HG02642 (cell line): Measurements from ENCODE around the gene SHROOM4.

Source experiments
- ATAC-seq: cut with Tn5 transposase; IDR thresholded peaks from one replicate; pipeline ENCODE4 v1.9.1; 2021; ENCODE audit warnings: mild to moderate bottlenecking; ENCODE audit not compliant: unreplicated experiment, poor library complexity

SHROOM4 gene

GRCh38 chrX:50779694-50780093 is 34.3 kb downstream of the SHROOM4 start:
- ATAC-seq = no peak

GRCh38 chrX:50778272-50778671 is 35.7 kb downstream of the SHROOM4 start:
- ATAC-seq = no peak

DNA sequence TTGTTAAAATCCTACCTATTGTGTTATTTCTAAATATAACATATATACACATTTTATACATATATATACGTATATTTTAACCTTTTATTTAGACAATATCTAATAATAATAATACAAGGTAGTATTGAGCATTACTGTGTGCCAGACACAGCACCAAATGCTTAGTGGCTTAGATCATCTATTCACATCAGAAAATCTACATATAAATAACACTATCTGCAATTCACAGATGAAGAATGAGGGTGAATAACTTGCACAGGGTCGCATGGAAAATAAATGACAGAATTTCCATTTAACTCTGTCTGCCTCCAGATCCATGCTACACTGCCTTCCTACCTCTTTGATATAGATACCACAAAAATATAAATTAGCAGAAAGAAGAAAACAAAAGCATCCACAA is 37.7 kb downstream of the SHROOM4 start:
- ATAC-seq = no peak

DNA sequence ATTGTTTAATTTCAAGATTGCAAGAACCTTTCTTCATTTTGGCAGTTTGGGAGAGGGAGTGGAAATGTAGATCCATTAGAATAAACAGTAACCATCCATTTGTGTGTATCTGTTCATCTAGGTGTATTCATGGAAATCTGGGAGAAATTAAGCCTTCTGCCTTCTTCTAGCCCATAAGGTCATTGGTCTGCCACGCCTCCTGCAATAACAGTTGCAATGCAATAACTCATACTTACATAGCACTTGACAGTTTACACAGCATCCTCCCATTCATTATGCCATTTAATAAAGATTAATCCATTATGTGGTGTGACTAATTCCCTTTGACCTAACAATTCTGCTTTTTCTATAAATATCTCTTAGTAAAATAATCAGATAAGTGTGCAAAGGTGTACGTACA is 42.6 kb downstream of the SHROOM4 start:
- no peak for ATAC-seq

GRCh38 chrX:50770702-50771101 is 43.3 kb downstream of the SHROOM4 start:
- no peak for ATAC-seq

GRCh38 chrX:50769389-50770063 is 44.5 kb downstream of the SHROOM4 start:
- ATAC-seq = no peak

- ATAC-seq = no peak
Observed at GRCh38 chrX:50768801-50769200, 45.2 kb downstream of the SHROOM4 start.

- no peak for ATAC-seq
Observed at GRCh38 chrX:50765986-50766385, 48.0 kb downstream of the SHROOM4 start.

- no peak for ATAC-seq
Observed at GRCh38 chrX:50762578-50762977, 51.4 kb downstream of the SHROOM4 start.

- no peak for ATAC-seq
Observed at GRCh38 chrX:50756276-50756675, 57.7 kb downstream of the SHROOM4 start.

- ATAC-seq = no peak
Observed at GRCh38 chrX:50751091-50751490, 62.9 kb downstream of the SHROOM4 start.

DNA sequence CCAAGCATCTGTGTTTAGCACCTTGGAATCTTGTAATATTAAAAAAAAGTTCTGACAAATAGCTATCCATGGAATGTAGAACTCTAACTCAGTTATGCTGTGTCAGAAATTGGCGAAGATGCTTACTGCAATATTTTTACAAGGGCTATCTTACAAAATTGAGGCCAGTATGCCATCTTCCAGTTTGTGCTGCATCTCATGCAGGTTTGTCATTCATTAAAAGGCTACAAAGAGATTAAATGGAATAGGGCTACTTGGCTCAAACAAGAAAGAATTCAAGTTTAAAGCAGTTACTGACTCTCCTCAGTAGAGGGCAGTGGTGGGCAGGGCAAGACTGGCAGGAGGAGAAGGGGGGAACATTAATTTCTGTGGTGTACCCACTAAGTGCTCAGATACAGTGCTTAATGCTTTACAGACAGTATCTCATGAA is 66.5 kb downstream of the SHROOM4 start:
- ATAC-seq = no peak

DNA sequence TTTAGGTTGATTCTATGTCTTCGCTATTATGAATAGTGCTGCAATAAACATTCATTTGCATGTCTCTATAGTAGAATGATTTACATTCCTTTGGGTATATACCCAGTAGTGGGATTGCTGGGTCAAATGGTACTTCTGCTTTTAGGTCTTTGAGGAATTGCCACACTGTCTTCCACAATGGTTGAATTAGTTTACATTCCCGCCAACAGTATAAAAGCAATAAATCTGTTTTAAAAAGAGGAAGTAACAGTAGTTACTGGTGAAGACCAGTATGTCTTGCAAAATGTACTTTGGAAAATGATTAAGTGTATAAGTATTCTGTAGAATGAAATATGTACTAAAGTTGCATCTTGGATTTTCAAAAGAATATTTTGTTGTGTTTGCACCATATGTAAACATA is 77.3 kb downstream of the SHROOM4 start:
- ATAC-seq = no peak

GRCh38 chrX:50726296-50726695 is 87.7 kb downstream of the SHROOM4 start:
- no peak for ATAC-seq

- no peak for ATAC-seq
Observed at GRCh38 chrX:50725310-50725709, 88.7 kb downstream of the SHROOM4 start.

DNA sequence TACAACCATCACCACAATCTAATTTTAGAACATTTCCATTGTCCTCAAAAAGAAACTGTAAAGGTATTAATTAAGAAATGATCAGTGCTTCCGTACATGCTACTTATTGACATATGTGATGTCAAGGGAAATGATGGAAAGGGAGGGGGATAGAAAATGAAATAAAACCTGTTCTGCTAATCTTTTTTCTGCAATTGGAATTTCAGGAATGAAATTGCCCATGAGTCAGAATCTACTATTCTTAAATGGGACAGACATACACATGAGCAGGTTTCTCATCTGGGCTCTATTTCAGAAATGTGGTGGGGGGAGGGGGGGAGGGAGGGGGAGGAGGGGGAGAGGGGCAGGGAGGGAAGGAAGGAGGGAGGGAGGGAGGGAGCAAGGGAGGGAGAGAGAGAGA is 91.0 kb downstream of the SHROOM4 start:
- no peak for ATAC-seq

DNA sequence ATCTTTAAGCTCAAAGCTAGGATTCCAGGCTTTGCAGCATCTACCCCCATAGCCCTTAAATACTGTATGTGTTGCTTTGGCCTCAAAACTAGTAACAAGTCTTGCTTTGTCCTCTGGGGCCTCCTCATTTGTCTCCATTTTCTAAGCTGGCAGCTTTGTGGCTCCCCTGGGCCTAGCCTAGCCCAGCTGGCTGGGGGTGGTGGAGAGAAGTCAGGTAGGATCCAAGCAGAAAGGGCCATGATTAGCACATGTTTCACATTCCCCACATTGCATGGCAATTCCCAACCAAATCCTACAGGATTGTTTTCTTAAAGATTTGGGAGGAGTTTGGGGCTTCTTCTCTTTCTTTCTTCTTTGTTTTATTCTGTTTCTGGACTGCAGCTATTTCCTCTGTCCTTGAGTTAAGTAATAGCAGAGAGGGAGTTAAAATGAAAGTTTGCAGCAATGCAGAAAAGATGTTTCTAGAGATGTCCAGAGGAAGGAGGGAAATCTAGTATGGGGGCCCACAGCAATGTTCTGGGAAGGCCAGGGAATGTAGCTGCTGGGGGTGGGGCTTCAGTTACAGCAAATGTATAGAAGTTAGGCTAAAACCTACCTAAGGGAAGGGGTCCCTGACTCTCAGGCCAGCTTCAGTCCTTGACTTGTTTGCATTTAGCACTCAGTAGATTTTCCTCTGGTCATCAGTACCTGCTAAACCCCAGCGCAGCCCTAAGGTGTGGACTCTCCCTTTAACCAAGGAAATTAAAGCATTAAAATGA is 92.1 kb downstream of the SHROOM4 start:
- no peak for ATAC-seq

DNA sequence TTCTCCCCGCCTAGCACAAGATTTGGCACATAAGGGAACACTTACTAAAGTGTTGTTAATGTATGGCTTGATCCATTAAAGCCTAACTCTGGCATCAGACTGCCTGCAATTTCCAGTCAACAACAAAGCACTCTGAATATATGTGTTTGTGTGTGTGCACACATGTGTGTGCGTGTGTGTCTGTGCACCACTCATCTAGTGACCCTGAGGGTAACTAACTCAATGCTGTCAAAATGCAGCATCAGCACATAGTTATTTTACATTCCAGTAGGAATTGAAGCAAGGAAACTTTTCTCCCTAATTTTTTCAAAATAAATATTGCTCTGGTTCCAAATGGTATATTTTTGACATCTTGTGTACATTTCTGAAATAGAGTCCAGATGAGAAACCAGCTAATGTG is 94.4 kb downstream of the SHROOM4 start:
- no peak for ATAC-seq

DNA sequence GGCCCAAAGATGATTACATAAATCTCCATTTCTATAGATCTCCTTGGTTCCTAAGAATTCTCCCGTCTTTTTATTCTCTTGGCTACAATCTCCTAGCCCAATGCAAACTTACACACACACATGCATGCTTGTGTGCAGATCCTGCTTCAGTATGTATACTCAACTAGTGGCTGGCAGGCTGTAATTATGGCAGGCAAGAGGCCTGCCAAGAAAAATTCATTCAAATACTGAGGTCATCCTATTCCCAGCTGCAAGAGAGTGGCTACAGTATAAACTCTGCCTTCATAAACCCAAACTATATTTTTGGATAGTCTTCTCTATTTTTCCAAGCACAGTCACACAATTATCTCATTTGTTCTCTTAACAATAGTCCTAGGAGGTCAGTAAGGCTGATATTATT is 95.2 kb downstream of the SHROOM4 start:
- ATAC-seq = no peak

DNA sequence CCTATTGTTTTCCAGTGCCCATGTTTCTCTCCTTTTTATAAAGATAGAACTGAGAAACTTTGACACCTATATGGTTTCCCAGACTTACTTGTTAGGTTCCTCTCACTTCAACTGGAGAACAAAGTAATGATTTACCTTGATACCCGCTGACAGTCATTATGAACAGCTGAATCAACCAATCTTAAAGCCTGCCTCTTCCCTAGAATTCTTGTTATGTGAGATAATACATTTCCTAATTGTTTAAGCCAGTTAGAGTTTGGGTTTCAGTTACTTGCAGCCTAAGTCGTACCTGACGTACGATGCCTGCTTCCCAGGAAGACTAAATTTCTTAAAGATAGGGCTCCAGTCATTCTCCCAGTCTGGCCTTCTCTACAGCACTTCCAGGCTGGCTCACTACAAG is 97.3 kb downstream of the SHROOM4 start:
- no peak for ATAC-seq

- ATAC-seq = no peak
Observed at GRCh38 chrX:50712777-50713176, 101.2 kb downstream of the SHROOM4 start.

DNA sequence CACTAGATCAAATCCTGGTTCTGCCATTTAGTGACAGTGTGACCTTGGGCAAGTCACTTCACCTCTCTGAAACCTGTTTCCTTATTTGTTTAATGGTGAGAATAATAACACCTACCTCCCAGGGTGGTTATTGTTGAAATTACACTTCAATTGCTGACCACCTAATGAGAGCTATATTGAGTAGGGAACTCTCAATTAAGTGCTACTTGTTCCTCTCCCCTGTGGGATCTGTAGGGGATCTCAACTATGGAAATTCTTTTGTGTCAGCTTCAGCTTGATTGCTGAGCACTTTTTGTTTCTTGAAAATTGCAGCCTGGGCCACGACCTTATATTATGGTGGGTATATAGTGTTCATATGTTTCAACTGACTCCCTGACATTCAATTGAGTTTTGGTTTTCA is 102.1 kb downstream of the SHROOM4 start:
- ATAC-seq = no peak
